Measurements from ENCODE around the gene GRB10.

GRB10 gene

DNA sequence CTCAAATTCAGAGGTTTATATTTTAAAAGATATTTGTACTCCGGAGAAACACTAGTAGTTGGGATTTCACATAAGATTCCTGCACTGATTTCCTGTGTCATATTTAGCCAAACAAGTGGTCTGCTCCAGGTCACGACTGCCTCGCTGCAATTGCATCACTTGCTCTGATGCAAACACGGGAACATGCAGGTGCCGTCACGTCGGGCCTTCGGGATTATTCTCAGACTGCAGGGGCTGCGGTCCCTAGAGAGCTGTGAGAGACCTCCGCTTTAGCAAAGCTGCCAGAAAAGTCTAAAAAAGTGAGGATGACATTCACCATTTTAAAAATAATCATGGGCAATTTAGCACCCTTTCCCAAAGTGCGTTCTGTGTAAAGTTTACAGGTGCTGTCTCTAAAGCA, 124.0 kb downstream of the GRB10 start:
- no peak for DNase-seq (ENCODE audit: low read depth)
- TF ChIP-seq, protein P1, sequence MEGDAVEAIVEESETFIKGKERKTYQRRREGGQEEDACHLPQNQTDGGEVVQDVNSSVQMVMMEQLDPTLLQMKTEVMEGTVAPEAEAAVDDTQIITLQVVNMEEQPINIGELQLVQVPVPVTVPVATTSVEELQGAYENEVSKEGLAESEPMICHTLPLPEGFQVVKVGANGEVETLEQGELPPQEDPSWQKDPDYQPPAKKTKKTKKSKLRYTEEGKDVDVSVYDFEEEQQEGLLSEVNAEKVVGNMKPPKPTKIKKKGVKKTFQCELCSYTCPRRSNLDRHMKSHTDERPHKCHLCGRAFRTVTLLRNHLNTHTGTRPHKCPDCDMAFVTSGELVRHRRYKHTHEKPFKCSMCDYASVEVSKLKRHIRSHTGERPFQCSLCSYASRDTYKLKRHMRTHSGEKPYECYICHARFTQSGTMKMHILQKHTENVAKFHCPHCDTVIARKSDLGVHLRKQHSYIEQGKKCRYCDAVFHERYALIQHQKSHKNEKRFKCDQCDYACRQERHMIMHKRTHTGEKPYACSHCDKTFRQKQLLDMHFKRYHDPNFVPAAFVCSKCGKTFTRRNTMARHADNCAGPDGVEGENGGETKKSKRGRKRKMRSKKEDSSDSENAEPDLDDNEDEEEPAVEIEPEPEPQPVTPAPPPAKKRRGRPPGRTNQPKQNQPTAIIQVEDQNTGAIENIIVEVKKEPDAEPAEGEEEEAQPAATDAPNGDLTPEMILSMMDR (IDR thresholded peaks at IDR 0.05; ENCODE audit: low read depth, low read length, missing control alignments), result no peak
- no peak overlapping the region for H3K4me3 ChIP-seq (ENCODE audit: low read depth, low read length)

- no peak for DNase-seq (ENCODE audit: low read depth)
- TF ChIP-seq, protein P1 (IDR thresholded peaks at IDR 0.05; ENCODE audit: low read depth, low read length, missing control alignments), result no peak
- no peak overlapping the region for H3K4me3 ChIP-seq (ENCODE audit: low read depth, low read length)
Measured at GRCh38 chr7:50657912-50658311, 124.8 kb downstream of the GRB10 start.

DNA sequence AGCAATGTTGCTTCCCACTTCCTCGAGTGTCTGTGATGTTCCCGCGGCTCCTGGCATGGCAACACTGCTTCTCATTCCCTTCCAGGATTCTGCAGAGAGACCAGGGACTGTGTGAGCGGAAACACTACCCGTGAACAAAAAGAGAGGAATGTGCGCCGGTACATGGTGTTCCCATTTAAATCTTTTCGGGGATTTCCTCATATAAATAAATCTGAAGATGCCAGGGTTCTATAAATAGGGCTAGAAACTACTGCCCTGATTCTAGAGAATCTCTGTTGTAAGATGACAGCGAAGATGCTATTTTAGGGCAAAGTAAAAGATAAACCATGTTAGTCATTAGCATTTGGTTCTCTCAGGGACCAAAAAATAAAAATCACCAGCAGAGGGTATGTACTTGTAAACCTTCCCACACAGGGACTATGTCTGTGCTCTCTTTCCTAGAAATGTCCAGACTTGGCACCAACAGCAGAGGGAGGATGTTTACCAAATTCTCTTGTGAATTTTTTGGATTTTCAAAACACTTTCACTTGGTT, 125.3 kb downstream of the GRB10 start:
- TF ChIP-seq, protein P1 (IDR thresholded peaks at IDR 0.05; ENCODE audit: low read depth, low read length, missing control alignments), result no peak
- no peak for DNase-seq (ENCODE audit: low read depth)
- H3K4me3 ChIP-seq (ENCODE audit: low read depth, low read length), result no peak overlapping the region

DNA sequence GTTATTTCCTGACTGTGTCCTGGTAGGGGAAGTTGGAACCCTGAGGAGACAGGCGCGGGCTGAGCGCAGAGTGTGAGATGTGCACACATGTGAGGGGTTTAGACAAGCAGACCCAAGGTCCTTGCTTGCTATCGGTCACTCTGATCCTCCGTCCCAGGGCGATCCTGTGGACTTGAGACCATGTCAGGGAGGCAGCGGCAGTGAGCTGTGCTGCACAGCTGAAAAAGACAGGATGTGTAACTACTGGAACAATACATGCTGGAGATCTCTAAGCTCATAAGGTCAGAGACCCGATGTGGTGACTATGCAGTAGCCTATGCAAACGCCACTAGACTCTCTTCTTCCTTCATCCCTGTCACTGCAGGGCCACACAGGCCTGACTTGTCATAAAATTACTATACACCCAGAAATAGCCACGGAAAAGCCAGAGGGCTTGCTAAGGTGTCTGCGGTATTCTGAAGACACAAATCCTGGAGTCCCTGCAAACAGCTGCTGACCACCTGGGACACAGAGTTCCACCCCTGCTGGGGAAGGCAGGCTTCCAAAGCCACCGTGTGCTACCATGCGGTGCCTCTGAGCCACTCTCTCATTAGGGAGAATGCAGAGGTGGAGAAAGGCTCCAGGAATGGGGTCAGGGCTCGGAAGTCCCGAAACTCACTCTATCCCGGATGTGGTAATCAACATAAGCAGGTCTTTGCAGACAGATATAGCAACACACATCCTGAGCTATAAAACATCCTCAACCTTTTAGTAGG, 126.4 kb downstream of the GRB10 start:
- TF ChIP-seq, protein P1 (IDR thresholded peaks at IDR 0.05; ENCODE audit: low read depth, low read length, missing control alignments), result no peak
- DNase-seq (ENCODE audit: low read depth), result no peak
- no peak overlapping the region for H3K4me3 ChIP-seq (ENCODE audit: low read depth, low read length)

GRCh38 chr7:50655490-50655889, 127.2 kb downstream of the GRB10 start:
- TF ChIP-seq, protein P1 (IDR thresholded peaks at IDR 0.05; ENCODE audit: low read depth, low read length, missing control alignments), result no peak
- H3K4me3 ChIP-seq (ENCODE audit: low read depth, low read length), result no peak overlapping the region
- DNase-seq (ENCODE audit: low read depth), result no peak

DNA sequence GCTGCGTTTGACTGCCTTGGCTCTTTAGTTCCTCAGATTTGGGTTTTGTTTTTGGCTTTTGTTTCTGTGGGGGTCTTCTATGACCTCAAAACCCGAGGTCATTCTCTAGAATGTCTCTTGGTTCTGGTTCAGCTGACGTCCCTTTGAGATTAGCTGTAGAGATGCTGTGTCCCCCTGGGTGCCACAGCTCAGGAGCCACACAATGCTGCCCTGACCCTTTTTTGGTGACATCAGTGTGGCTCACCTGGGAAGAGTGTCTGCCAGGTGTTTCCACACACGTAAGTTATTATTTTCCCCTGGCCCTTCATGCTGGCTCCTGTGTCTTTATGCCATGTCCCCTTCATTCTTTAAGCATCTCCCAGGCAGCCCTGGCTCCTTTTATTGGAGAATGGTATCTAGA, 127.7 kb downstream of the GRB10 start:
- H3K4me3 ChIP-seq (ENCODE audit: low read depth, low read length), result no peak overlapping the region
- TF ChIP-seq, protein P1 (IDR thresholded peaks at IDR 0.05; ENCODE audit: low read depth, low read length, missing control alignments), result no peak
- no peak for DNase-seq (ENCODE audit: low read depth)

DNA sequence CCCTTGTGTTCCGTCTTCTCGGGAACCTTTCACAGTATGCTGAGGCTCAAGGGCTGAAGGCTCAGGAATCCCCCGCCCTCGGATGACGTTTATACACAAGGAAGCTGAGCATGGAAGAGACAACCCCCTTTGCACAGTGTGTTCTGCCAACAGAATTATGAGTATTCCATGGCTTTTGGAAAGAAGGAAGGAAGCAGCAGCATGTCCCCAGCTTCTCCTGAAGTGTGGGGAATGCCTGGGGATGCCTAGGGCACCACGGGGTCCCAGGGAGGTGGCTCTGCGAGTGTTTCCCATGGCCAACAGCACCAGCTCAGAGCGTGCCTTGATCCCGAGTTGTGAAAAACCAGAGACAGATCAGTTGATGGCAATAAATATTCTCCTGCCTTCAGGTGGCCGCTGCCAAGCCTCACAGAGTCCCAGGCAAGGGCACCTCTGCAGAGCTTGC, 128.7 kb downstream of the GRB10 start:
- DNase-seq (ENCODE audit: low read depth), result no peak
- TF ChIP-seq, protein P1 (IDR thresholded peaks at IDR 0.05; ENCODE audit: low read depth, low read length, missing control alignments), result no peak
- no peak overlapping the region for H3K4me3 ChIP-seq (ENCODE audit: low read depth, low read length)

Measured in GM12864 (cell line).